ENCODE data around the gene KSR2. TPM values are rescaled to one million over a fixed set of nuclear protein-coding genes. Genes with fewer than 3 reads are reported as not detected.

Gene KSR2
- total and polyA plus RNA-seq, 10 of the 15 experiments (the other 5 are each of a cell fraction or from before 2014, with no cell fraction given), result under 0.01 to 1.5 (median 0.01) TPM; not detected in 3

DNA sequence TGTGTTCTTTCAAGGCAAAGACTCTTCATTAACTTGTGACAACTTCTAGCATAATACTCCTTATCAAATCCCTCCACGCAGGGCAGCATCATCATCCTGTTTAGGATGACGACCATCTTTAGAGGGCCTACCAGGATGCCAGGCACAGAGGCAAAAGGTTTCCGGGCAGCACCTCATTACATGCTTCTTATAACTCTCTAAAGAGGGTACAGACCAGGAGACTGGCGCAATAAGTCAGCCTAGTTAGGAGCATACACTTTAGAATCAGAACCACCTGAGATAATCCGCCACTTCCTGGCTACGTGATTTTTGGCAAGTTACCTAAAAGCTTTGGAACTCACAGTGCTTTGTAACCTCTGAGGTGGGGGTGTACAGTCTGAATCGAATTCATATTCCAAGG lies 471.4 kb downstream of the KSR2 start:
- H3K27me3 ChIP-seq (replicated peaks in 1 of 2; ENCODE audit: control insufficient read depth in 2 of 2, insufficient read depth in 2 of 2, low read length in 1 of 2), result no peaks in the 10 kb centered on the region; a peak in 1 of 4 replicates
- TF ChIP-seq NFYB (IDR thresholded peaks at IDR 0.05; ENCODE audit: insufficient read depth, low read depth, low read length), result no peak
- TF ChIP-seq BCL11A (IDR thresholded peaks at IDR 0.05; ENCODE audit: low read depth, low read length), result no peak
- TF ChIP-seq RELA (IDR thresholded peaks at IDR 0.05; ENCODE audit: borderline replicate concordance, partially characterized antibody), result no peak
- intact Hi-C loops (cut with micrococcal nuclease; ENCODE audit: unreplicated experiment), result no loop called here
- no peaks in the 10 kb centered on the region for H3K9me3 ChIP-seq (replicated peaks; ENCODE audit: control insufficient read depth, insufficient read depth, low read length)
- in situ Hi-C loops (cut with MboI), result no loop called here
- H3K4me2 ChIP-seq (ENCODE audit: control insufficient read depth, insufficient read depth), result no peak overlapping the region
- ChIA-PET POLR2A (no interaction called here), CTCF (no interaction called here), RAD21 (ENCODE audit: unreplicated experiment) (interaction anchor here (0.6 kb wide), 1 partner anchor 486 kb away, joined by 4 read pairs; no protein-coding TSS in a partner anchor), SMC1A (ENCODE audit: uncharacterized antibody, unreplicated experiment) (no interaction called here)
- no TSS peak for BruUV-seq (replicated peaks)
- H3K9ac ChIP-seq (ENCODE audit: control insufficient read depth, insufficient read depth, low read length), result no peak overlapping the region
- no peaks in the 10 kb centered on the region for H3K4me1 ChIP-seq (ENCODE audit: control insufficient read depth, insufficient read depth, low read length)
- H3K79me2 ChIP-seq (ENCODE audit: control insufficient read depth, insufficient read depth, low read length), result no peaks in the 10 kb centered on the region
- H3K27ac ChIP-seq (ENCODE audit: control insufficient read depth, insufficient read depth), result no peak overlapping the region
- H3K4me3 ChIP-seq, result no peak overlapping the region
- DNase-seq (ENCODE audit: low read depth, low spot score) (no peak), ATAC-seq (no peak), FAIRE-seq (no peak)
- H4K20me1 ChIP-seq (ENCODE audit: control insufficient read depth, insufficient read depth), result no peaks in the 10 kb centered on the region
- no peaks in the 10 kb centered on the region for H3K36me3 ChIP-seq (ENCODE audit: control insufficient read depth in 2 of 2, insufficient read depth in 2 of 2, low read length in 1 of 2)
- H2AFZ ChIP-seq (ENCODE audit: control insufficient read depth, low read depth, low read length), result no peak overlapping the region
- WGBS (ENCODE audit: insufficient coverage, insufficient replicate concordance, low lambda C conversion rate, missing lambda C conversion rate), result 8% methylated on average over 7 of the region's 7 CpGs

DNA sequence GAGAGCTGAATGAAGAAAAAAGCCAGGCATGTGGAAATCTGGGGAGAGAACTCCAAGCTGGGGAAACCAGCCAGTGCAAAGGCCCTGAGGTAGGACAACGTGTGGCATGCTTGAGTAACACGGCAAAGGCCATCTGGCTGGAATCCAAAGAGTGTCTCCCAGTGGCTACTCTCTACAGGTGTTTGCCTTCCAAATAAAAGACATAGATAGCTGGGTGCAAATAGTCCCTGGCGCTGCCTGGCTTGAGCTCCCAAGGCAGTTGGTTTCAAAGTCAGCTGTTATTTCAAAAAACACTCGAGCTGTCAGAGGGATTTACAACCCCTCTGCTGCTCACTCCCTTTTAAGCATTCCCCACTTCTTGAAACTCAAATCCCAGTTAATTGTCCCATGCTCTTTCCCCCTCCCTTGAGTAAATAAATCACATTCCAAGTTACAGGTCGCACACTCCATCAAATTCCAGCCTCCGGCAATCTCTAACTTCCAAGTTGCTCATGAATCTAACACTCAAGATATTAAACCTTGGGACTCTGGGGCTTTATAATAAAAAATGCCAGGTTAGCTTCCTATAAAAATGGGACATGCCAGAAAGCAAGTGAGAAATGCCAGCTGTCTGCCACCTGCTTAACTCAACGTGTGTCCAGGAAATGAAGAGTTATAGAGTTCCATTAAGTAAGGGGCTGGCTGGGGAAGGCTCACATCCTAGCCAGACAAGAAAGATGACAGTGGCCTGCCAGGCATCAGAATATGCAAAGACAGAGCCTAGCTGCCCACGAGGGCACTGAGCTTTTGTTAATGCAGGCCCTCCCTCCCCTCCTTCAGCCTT lies 473.7 kb downstream of the KSR2 start:
- Histone ChIP-seq H3K36me3 (ENCODE audit: control insufficient read depth in 2 of 2, insufficient read depth in 2 of 2, low read length in 1 of 2) (no peaks in the 10 kb centered on the region), H3K4me3 (no peak overlapping the region), H3K9me3 (replicated peaks; ENCODE audit: control insufficient read depth, insufficient read depth, low read length) (no peaks in the 10 kb centered on the region), H3K4me2 (ENCODE audit: control insufficient read depth, insufficient read depth) (no peak overlapping the region), H3K79me2 (ENCODE audit: control insufficient read depth, insufficient read depth, low read length) (no peaks in the 10 kb centered on the region), H3K27me3 (replicated peaks in 1 of 2; ENCODE audit: control insufficient read depth in 2 of 2, insufficient read depth in 2 of 2, low read length in 1 of 2) (no peaks in the 10 kb centered on the region; a peak in 1 of 4 replicates), H3K27ac (ENCODE audit: control insufficient read depth, insufficient read depth) (no peak overlapping the region), H4K20me1 (ENCODE audit: control insufficient read depth, insufficient read depth) (no peaks in the 10 kb centered on the region), H3K4me1 (ENCODE audit: control insufficient read depth, insufficient read depth, low read length) (no peaks in the 10 kb centered on the region), H2AFZ (ENCODE audit: control insufficient read depth, low read depth, low read length) (no peak overlapping the region), H3K9ac (ENCODE audit: control insufficient read depth, insufficient read depth, low read length) (no peak overlapping the region)
- DNase-seq (ENCODE audit: low read depth, low spot score), result no peak
- ChIA-PET RAD21 (ENCODE audit: unreplicated experiment) (no interaction called here), SMC1A (ENCODE audit: uncharacterized antibody, unreplicated experiment) (no interaction called here), POLR2A (no interaction called here), CTCF (interaction anchor here (1.3 kb wide), 1 partner anchor 128 kb away, joined by 5 read pairs; no protein-coding TSS in a partner anchor)
- no TSS peak for BruUV-seq (replicated peaks)
- in situ Hi-C loops (cut with MboI) (no loop called here), intact Hi-C loops (cut with micrococcal nuclease; ENCODE audit: unreplicated experiment) (no loop called here)
- no peak for FAIRE-seq
- WGBS (ENCODE audit: insufficient coverage, insufficient replicate concordance, low lambda C conversion rate, missing lambda C conversion rate), result 12% methylated on average over 8 of the region's 8 CpGs
- no peak for ATAC-seq
- TF ChIP-seq CHD1 (IDR thresholded peaks at IDR 0.05; ENCODE audit: low read depth, low read length) (no peak), ASH2L (IDR thresholded peaks at IDR 0.05; ENCODE audit: borderline replicate concordance, low read depth) (no peak), CHD2 (IDR thresholded peaks at IDR 0.05; ENCODE audit: borderline replicate concordance, low read depth, low read length) (no peak), FOXM1 (IDR thresholded peaks at IDR 0.05; ENCODE audit: low read depth, low read length) (no peak), ESRRA (IDR thresholded peaks at IDR 0.05; ENCODE audit: low read length) (no peak), RCOR1 (conservative IDR thresholded peaks at IDR 0.05; ENCODE audit: low read depth, low read length) (no peak), CTCF (IDR thresholded peaks at IDR 0.05 in 2 of 3, conservative IDR thresholded peaks at IDR 0.05 in 1 of 3; ENCODE audit: control insufficient read depth in 2 of 3, extremely low read depth in 1 of 3, insufficient read depth in 1 of 3, low read depth in 3 of 3, low read length in 3 of 3) (no peak), FOXK2 (IDR thresholded peaks at IDR 0.05) (no peak), EED (IDR thresholded peaks at IDR 0.05; ENCODE audit: low read depth) (no peak), SIN3A (IDR thresholded peaks at IDR 0.05; ENCODE audit: low read depth, low read length) (no peak)

All from GM12878 (cell line).